ENCODE measurements around the gene SKAP1. TPM values are rescaled to one million over a fixed set of nuclear protein-coding genes. Genes with fewer than 3 reads are reported as not detected.

SKAP1 gene
- total RNA-seq, 1 experiment from 2014 or later: not detected

DNA sequence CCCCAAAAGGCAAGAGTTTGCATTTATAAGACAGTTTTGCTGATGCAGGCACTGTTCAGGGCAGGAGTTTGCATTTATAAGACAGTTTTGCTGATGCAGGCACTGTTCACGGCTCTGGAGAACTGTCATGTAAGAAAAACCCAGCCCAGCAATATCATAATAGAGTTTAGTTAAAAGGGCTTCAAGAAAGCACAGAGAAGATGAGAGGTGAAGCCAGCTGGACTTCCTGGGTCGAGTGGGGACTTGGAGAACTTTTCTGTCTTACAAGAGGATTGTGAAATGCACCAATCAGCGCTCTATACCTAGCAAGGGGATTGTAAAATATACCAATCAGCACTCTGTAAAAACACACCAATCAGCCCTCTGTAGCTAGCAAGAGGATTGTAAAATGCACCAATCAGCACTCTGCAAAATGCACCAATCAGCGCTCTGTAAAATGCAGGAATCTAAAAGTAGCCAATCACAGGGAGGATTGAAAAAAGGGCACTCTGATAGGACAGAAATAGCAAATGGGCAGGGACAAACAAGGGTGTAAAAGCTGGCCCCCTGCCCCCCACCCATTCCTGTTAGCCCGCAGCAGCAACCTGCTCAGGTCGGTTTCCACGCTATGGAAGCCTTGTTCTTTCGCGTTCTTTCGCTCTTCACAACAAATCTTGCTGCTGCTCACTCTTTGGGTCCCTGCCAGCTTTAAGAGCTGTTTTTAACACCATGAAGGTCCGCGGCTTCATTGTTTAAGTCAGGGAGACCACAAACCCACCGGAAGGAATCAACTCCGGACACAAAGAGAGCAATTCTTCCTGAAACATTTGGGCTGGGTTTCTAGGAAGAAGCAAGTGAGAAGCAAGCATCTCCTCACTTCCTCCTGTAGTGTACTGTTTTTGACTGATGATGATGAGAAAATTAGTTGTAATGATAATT is 327.0 kb downstream of the SKAP1 start:
- Histone ChIP-seq H3K36me3 (peaks cover 12% of the 10 kb centered on the region), H3K4me3 (no peak overlapping the region), H3K27me3 (no peaks in the 10 kb centered on the region), H3K9me3 (peaks cover 6% of the 10 kb centered on the region)
- DNase-seq: no peak

DNA sequence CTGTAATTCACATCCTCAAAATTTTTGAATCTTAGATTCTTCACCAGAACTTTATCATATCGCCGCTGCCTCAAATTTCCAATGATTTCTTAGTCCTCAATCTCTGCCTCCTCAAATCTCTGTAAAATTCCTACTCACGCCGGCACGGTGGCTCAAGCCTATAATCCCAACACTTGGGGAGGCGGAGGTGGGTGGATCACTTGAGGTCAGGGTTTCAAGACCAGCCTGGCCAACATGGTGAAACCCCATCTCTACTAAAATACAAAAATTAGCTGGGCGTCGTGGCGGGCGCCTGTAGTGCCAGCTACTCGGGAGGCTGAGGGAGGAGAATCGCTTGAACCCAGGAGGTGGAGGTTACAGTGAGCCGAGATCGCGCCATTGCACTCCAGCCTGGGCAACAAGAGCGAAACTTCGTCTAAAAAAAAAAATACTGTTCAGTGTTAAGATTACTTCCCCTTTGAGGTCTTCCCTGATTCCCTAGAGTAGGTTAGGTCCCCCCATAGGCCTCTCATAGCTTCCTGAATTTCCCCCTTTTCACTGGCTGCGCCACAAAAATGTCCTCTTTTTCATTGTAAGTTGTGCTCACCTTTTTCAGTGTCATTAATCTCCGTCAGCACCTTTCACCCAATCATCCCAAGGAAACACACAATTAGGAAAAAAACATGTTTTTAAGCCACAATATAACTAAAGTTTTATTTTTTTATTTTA is 327.8 kb downstream of the SKAP1 start:
- peaks cover 6% of the 10 kb centered on the region for H3K9me3 ChIP-seq
- peaks cover 12% of the 10 kb centered on the region for H3K36me3 ChIP-seq
- DNase-seq: no peak
- H3K4me3 ChIP-seq: no peak overlapping the region
- no peaks in the 10 kb centered on the region for H3K27me3 ChIP-seq

DNA sequence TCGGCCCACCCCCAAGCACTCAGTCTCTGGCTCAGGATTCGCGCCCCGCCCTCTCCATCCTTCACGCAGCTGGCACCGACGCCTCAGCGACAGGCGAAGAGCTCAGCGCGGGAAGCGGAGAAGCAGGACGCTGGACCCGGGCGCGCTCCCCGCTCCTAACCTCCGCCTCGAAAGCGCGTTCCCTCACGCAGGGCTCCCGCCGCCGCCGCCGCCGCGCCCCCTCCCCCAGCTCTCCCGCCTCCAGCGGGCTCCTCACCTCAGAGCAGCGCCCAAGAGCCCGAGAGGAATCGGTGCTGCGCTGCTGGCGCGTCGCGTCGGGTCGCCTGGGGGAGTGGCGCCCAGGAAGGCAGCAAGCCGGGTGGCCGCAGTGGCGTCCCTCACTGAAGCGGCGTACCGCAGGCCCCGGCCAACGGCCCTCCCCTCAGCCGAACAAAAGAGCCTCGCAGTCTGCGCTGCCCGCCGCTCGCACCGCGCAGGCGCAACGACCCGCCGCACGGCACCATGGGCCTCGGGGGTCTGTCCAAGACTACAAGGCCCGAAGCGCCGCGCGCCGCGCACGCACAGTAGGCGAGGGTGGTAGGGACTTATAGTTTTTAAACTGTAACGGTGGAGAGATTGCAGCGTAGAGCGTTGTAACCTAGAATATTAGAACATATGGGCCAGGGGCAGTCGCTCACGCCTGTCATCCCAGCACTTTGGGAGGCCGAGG is 328.8 kb downstream of the SKAP1 start, which contains the start of gene CBX1:
Gene CBX1, minus strand, starts transcription at position 467 of the 709 bp plus-strand sequence. CDS start 24,474 bp downstream, outside the sequence.
- Histone ChIP-seq H3K4me3 (peak within 1 kb of the TSS; percentile 73), H3K27me3 (no peaks in the 10 kb centered on the region), H3K9me3 (peaks cover 6% of the 10 kb centered on the region), H3K36me3 (peaks cover 19% of the 10 kb centered on the region)
- DNase-seq: peak; percentile 97

DNA sequence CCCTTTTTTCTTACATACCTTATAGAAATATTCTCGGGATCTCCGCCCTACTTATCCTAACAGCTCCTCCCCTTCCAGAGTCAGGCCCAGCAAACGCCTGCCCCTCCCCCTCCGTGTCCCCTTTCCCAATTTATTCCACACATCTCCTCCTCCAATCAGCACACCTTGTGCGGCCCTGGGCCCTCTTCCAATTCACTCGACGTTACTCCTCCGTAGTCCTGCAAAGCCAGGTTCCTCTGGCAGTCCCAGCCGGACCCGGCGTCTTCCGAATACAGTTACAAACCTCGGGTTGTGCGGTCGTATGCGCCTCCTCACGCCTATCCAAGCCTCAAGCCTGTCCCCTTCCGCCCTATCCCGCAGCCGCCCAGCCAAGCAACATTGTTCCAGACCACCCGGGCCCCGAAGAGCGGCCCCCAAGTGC is 329.4 kb downstream of the SKAP1 start:
- no peaks in the 10 kb centered on the region for H3K27me3 ChIP-seq
- peaks cover 24% of the 10 kb centered on the region for H3K36me3 ChIP-seq
- H3K9me3 ChIP-seq: peaks cover 6% of the 10 kb centered on the region
- H3K4me3 ChIP-seq: peak overlapping the region; percentile 73
- DNase-seq: peak; percentile 70

DNA sequence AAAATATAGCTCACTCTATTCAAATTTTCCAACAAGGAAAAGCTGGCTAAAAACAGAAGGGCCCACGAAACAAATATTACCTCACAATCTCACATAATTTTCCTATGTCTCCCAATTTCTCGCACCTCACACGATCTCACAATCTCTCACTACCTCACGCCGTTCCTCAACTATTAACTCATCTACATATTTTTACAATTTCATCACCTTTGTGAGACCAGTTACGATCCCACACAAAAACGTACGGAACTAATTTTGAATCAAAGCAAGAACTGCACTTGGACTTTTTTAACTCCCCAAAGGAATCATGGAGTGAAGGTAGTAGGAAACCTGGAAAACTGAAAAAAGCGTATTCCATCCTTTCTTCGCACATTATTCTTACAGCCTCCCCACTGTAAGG is 329.9 kb downstream of the SKAP1 start:
- Histone ChIP-seq H3K9me3 (peaks cover 6% of the 10 kb centered on the region), H3K36me3 (peaks cover 28% of the 10 kb centered on the region), H3K4me3 (peak overlapping the region; percentile 73), H3K27me3 (no peaks in the 10 kb centered on the region)
- DNase-seq: no peak

DNA sequence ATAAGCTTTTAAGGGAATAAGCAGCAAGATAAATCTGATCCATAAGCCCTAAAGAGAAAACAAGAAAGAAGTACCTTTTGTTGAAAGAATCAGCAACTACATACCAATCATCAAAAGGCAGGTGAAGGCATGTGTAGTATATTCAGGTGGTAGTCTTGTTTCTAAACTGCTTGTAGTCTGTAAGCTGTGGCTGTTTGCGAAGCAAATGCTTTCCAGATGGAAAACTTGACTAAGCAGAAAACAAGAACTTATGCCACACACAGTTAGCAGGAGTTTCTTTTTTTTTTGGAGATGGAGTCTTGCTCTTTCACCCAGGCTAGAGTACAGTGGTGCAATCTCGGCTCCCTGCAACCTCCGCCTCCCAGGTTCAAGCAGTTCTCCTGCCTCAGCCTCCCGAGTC is 334.4 kb downstream of the SKAP1 start:
- Histone ChIP-seq H3K36me3 (peaks cover 51% of the 10 kb centered on the region), H3K9me3 (no peaks in the 10 kb centered on the region), H3K4me3 (no peak overlapping the region), H3K27me3 (no peaks in the 10 kb centered on the region)
- DNase-seq: no peak

DNA sequence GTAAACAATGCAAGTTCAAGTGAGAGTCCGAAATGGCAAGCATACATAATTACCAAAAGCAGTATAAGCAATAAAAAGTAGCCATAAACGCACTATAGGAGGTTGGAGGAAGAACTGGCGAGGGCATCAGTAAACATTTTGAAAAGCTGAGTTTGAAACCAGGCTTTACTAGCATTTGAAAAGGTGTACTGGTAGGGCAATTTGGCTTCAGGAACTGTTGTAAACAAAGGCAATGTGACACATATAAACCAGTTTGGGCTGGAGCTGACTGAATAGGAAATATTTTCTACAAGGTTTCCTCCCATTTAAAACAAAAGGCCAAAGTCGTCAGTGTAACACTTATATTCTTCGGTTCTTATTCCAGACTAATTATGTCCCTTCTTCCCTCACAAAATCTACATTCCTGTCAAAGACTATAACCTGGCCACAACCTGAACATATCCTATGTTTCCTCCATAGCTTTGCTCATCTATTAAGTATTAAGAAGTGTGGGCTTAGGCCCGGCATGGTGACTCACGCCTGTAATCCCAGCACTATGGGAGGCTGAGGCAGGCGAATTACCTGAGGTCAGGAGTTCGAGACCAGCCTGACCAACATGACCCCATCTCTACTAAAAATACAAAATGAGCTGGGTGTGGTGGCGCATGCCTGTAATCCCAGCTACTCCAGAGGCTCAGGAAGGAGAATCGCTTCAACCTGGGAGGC is 336.5 kb downstream of the SKAP1 start:
- Histone ChIP-seq H3K27me3 (no peaks in the 10 kb centered on the region), H3K36me3 (peaks cover 42% of the 10 kb centered on the region), H3K9me3 (no peaks in the 10 kb centered on the region), H3K4me3 (no peak overlapping the region)
- DNase-seq: no peak

DNA sequence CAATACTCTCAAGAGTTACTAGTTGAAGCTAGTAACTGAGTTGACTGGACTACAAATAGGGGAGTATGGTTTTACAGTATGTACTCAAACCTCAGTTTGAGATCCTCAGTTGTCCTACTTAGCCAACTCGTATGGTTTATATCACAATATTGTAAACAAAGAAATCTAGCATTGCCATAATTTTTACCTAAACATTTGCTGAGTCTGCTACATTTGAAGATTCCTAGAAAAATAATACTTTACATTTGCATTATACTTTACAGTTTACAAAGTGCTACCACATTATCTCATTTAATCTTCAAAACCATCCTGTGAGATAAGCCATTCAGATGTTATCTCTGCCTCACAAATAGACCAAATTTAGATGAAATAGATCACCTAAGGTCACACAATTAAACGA is 345.1 kb downstream of the SKAP1 start:
- no peak overlapping the region for H3K4me3 ChIP-seq
- peaks cover 16% of the 10 kb centered on the region for H3K36me3 ChIP-seq
- no peak for DNase-seq
- H3K27me3 ChIP-seq: no peaks in the 10 kb centered on the region
- H3K9me3 ChIP-seq: no peaks in the 10 kb centered on the region

Other genes with a start within 250 kb of the SKAP1 start
- gene HOXB1, start 100.8 kb upstream of the SKAP1 start, total RNA-seq (2014; rRNA removed; shearing (Covaris generic); ENCODE audit: low replicate concordance): not detected in 2 replicates
- 7.2 and 16.0 TPM in 2 replicates for gene HOXB2, start 114.9 kb upstream of the SKAP1 start, total RNA-seq (2014; rRNA removed; shearing (Covaris generic); ENCODE audit: low replicate concordance)
- 0.86 and 4.2 TPM in 2 replicates for gene HOXB4, start 148.1 kb upstream of the SKAP1 start, total RNA-seq (2014; rRNA removed; shearing (Covaris generic); ENCODE audit: low replicate concordance)
- 2.1 and 4.6 TPM in 2 replicates for gene HOXB3, start 160.0 kb upstream of the SKAP1 start, total RNA-seq (2014; rRNA removed; shearing (Covaris generic); ENCODE audit: low replicate concordance)
- gene HOXB5, start 163.6 kb upstream of the SKAP1 start, total RNA-seq (2014; rRNA removed; shearing (Covaris generic); ENCODE audit: low replicate concordance): not detected in 2 replicates
- gene HOXB6, start 174.8 kb upstream of the SKAP1 start, total RNA-seq (2014; rRNA removed; shearing (Covaris generic); ENCODE audit: low replicate concordance): 7.0 and 7.7 TPM in 2 replicates
- 9.8 and 30.6 TPM in 2 replicates for gene HOXB7, start 180.8 kb upstream of the SKAP1 start, total RNA-seq (2014; rRNA removed; shearing (Covaris generic); ENCODE audit: low replicate concordance)
- gene HOXB8, start 185.1 kb upstream of the SKAP1 start, total RNA-seq (2014; rRNA removed; shearing (Covaris generic); ENCODE audit: low replicate concordance): 3.8 and 4.8 TPM in 2 replicates
- 7.3 and 21.0 TPM in 2 replicates for gene HOXB9, start 196.1 kb upstream of the SKAP1 start, total RNA-seq (2014; rRNA removed; shearing (Covaris generic); ENCODE audit: low replicate concordance)

All from MG63 (cell line).